ENCODE data around the gene SEC24B.

Gene SEC24B

DNA sequence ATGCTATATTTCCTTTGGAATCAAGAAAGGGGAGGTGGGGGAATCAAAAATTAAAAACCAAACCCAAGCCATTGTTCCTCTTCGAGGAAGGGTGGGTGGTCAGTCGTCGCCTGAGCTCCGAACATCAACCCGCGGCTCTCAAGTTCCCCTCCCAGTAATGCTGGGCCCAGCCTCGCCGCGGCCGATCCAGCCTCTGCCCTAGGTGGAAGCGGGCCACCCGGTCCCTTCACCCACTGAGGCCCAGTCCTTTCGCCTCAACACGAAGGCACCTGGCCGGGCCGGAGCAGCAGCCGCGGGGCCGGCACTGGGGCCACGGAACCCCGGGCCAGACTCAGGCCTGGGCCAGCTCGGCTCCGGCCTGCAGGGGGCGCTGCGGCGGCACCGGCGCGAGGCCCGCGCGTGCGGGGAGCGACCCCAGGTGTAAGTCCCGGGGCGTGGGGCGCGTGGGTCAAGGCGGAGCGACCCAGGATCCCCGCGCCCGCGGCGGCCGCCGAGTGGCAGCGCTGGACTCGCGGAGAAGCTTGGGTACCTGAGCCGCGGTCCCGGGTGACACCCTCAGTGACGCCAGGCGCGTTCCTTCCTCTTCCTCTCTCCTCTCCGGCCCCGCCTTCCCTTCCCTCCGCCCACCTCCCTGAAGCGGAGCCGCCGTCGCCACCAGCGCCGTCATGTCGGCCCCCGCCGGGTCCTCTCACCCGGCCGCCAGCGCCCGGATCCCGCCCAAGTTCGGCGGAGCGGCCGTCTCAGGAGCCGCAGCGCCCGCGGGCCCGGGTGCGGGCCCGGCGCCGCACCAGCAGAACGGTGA, at the start of gene SEC24B:
TSS of gene SEC24B (plus strand) at position 611 of the 802 bp plus-strand sequence. CDS start at position 666, 55 bp downstream.
- DNase-seq, result peak; percentile 2

DNA sequence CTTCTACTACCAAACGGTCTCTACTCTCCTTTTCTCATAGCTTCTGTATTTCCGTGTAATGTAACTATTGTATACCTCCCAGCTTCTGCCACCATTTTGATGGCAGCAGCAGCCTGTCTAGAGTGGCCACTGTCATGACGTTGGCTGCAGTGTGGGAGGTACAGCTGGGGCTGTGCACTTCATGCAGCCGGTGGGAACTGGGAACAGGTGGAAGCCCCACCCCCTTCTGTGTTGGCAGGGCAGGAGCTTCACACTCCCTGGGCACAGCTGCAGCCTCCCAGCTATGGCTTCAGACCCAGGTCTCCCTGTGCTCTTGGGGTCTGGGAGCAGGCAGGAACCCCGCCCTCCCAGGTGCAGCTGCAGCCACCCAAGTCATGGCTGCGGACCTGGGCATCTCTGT, 49.8 kb upstream of the SEC24B start:
- no peak for DNase-seq

DNA sequence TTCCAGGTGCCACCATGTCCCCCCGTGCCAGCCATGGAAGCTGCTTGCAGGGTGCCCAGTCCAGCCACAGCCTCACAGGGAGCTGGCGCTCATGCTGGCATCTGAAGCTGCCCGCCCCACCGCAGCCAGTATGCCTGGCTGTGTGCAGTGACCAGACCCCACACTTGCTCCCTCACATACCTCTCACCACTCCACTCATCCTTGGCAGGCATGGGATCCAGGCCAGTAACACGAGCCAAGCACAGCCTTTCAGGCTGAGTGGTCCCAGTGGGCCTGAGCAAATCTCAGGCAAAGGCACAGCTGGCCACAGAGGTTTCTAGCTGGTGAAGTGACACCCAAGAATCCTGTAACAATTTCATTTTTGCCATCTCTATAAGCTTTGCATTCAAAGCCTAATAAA, 48.4 kb upstream of the SEC24B start:
- DNase-seq, result peak; percentile 27

DNA sequence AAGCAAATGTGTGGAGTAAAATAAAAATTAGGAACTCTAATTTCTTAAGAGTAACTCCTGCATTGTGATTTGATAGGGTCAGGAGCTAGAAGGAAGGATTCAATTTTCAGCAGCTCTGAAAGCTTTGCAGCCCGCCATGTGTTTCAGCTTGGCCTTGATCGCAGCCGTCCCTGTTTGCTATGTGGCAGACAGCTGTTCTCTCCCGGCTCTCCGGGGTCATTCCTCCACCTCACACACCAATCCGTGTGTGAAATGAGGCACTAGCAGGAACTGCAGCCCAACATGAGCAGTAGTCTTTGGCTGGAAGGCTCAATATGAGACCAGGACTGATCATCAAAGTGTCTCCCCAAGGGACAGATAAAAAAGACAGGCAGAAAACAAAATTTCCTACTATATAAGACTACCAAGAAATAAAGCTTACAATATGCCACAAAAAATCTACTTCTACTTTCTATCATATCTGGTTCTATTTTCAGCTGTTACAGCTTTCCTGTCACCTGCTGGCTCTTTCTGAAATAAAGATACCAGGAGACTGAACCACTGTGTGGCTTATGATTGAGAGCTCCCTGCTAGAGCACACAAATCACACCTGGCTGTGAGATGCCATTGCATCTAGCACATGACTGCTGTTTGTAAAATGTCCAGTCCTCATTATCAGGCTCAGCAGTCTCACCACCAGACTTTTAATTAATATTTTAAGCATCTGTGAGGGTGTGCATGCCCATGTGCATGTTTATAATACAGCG, 44.1 kb upstream of the SEC24B start:
- no peak for DNase-seq

DNA sequence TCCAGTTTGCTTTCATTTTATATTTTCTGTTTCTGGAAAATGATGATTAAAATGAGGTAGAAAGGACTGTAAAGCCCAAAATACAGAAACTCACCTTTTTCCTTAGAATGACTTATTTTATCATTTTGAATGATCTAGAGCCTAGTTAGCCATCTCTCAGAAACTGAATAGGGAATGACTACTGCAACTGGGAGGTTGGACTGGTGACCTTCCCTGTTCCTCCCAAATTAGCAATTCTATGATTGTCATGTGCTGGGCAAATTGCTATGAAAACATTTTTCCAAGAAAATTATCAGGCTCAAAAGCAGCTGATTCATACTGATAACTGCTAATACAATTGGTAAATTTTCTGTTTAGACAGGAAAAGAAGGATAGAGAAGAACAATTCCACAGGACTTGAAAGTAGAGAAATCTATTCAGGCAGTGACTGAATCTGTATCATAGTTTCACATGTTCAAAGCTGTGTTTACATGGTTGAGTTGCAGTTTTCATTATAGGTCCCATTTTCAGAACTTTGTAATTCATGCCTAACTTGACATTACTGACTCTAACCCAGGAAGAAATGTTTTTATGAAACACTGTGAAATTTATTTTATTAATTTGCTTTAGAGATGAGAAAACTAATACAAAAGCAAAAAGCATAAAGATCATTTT, 43.4 kb upstream of the SEC24B start:
- DNase-seq, result no peak

DNA sequence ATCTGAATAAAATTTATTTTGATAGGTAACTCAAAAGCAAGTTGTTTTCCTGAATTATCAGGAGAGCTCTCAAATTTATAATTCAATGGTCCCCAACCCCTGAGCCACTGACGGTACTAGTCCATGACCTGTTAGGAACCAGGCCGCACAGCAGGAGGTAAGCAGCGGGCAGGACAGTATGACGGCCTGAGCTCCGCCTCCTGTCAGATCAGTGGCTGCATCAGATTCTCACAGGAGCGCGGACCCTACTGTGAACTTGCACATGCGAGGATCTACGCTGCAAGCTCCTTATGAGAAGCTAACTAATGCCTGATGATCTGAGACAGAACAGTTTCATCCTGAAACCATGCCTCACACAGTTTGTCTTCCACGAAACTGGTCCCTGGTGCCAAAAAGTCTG, 37.9 kb upstream of the SEC24B start:
- DNase-seq, result no peak

DNA sequence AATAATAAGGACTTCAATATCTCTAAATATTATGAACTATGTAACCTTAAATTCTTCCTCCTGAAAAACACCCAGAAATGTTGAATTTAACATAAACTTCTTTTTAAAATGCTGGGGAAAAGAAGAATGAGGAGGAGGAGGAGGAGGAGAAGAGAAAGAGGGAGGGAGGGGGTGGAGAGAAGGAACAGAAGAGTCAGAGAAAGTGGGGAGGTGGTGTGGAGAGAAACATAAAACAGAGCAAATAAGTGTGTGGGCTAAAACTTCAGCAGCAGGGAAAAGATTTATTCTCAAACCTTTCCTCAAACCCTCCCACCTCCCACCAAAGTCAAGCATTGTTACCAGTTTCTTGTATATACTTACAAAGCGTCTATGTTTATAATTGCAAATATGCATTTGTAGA, 34.7 kb upstream of the SEC24B start:
- no peak for DNase-seq

DNA sequence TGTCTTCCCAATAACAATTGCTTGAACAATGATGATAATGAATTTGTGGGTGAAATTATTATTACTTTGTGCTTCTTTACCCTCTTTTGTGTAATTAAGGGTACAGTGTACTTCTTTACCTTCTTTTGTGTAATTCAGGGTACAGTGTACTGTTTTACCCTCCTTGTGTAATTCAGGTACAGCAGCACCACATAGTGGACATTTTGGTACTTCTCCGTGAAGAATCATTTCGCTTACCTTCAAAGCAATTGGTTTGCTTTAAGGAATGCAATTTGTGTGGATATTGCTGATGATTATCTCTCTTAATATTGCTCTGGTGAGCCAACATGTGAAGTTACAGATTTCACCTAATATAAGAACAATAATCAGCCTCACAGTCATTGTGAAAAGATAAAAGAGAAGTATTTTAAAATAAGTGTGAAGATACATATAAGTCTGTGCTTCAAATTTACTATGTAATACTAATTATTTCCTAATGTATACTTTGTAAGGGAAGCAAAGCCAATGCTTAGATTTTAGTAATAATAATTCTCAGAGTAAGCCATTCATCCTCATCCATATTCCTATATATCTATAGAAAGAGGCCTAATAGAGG, 27.2 kb upstream of the SEC24B start:
- peak; percentile 20 for DNase-seq

DNA sequence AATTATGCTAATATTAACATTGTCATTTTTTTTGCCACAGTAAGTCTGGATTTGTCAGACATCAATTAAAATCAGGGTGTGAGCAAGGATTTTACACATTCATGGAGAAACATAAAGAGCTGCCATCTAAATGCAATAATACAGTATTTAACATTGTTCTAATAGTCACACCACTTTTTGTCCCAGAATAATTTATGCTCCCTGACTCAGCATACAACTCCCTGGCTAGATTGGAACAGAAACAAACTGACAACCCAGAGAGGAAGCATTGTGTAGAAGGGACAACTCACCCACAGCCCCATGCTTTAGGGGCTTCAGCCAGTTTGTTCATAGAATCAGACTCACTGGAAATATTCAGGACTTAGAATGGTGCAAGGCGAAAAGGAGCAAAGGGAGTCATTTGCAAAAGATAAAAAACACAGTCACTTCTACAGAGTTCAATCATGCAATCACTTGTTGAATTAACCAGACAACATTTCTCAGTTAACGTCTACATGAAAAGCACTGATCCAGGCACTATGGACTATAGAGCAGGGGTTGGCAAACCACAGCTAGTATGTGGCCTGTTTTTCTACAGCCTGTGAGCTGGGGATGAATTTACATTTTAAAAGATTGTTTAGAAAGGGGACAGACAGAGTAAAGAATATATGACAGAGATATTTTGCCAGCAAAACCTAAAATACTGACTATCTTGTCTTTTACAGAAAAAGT, 26.4 kb upstream of the SEC24B start:
- no peak for DNase-seq

DNA sequence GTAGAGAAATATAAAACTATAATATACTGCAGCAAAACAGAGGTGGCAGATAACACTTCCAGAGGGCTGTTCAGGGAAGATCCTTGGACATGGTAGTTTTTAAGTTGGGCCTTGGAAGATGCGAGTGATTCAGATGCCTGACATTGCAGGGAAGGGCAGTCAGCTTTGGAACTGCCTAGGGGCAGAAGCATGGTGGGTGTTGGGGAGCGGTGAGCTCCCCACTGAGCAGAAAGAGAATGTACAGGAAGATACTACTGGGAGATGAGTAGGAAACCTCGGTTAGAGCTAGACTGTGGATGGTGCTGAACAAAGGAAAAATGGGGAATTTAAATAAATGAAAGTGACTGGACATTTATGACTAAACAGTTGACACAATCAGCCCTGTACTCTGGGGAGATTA, 24.9 kb upstream of the SEC24B start:
- no peak for DNase-seq

DNA sequence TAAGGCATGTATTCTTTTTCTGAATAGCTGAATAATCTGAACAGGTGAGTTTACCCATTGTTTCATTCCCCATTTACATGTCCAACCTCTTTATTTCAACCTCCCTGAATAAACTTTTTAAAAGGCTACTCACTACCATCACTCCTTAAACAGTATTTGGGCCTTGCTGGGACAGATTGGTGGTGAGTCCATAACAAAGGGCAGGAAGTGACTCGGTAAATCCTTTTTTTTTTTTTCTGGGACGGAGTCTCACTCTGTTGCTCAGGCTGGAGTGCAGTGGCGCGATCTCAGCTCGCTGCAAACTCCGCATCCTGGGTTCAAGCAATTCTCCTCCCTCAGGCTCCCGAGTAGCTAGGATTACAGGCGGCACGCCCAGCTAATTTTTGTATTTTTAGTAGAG, 23.4 kb upstream of the SEC24B start:
- no peak for DNase-seq

DNA sequence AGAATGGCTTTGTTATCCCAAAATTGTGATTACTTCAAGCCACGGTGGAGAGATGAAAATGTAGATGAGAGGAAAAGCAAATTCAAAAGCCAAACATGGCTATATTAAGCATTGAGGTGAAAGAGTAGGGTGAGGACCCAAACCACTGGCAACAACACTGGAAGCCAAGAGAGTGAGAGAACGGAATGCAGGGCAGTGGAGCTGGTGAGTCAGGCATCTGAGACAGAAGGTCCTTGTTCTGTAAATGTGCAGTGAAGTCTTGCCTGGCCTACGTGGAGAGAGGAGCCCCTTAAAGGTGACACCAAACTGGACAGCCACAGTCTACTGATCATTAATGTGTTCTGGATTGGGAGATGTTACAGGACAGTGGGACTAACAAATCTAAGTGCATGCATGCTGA, 22.8 kb upstream of the SEC24B start:
- no peak for DNase-seq

DNA sequence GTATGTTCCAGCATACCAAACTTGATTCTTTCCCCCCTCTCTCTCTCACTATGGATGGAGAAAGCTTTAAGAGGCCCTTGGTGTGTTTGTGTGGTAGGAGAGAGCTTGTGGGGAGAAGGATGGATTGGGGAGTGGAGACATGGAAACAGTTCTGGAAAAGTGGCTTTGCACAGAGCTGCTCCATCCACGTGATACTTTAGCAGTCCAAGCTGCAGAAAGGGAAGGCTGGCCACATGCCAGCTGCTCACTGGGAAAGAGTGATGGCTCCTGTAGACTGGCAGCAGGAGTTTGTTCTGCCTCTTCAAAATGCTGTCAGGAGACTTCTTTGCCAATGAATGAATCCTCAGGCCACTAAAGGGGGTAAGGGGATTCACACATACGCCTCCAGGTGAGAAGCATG, 21.7 kb upstream of the SEC24B start:
- DNase-seq, result no peak

DNA sequence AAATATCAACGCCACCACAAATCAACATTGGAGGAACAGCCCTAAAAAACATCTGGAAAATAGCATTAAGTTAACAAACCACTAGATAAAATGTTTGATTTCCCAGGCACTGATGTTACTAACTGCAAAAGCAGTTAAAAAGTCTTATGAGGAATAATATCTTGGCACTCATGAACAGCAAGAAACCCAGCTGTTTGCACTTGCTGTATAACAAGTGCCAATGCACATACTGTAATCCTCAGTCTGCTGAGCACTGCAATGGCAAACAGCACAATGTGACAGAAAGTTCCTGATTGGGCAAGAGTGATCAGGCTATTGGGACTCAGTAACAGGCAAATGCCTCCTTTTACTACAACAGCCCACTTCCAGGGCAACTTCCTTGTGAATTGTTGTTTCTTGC, 20.8 kb upstream of the SEC24B start:
- DNase-seq, result no peak

DNA sequence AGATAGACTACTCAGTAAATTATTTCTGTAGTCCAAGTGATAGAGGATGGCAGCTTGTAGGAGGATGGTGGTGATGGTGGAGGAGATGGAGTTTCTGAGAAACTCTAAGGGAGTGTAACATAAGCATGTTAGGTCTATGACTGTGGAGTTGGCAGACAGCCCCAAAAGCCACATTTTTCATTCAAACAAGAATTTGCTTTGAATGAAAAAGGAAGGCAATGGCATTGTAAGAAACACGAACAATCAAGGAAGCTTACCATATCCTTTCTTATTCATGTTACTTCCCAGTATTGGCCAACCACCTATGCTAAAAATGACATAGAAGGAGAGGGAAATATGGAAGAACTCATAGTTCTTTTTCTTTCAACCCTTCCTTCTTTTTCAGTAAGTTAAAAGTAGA, 18.7 kb upstream of the SEC24B start:
- no peak for DNase-seq

DNA sequence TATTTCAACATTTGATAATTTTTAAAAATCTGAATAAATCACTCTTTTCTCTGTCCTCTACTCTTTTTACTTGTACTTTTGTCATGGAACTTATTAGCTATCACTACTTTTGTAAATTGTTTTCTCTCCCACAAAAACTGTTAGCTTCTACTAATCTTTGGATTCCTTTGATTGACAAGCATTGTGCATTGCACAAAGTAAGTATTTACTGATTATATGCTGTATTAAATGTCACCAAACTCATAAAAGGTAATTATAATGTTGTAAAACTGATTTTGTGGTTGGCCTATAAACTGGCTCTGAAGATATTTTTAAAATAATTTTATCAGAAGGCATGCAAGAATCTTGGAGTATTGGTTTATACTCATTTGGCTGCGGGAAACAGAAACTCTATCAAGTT, 15.0 kb upstream of the SEC24B start:
- DNase-seq, result no peak

DNA sequence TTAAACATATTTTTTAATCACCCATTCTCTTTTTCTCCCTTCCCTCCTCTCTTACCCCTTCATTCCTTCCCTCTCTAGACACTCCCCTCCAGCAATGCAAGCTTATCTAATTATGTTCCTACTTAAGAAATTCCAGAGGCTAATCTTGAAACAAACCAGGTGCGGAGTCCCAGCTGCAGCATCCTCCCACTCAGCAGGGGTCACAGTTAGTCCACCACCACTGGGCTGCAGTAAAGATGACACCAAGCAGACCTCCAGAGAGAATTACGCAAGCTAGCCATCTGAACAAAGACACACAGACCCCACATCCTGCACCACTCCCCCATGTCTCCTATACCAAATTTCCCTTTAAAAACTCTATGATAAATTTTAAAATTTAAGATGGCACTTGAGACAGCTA, 13.9 kb upstream of the SEC24B start:
- DNase-seq, result no peak

DNA sequence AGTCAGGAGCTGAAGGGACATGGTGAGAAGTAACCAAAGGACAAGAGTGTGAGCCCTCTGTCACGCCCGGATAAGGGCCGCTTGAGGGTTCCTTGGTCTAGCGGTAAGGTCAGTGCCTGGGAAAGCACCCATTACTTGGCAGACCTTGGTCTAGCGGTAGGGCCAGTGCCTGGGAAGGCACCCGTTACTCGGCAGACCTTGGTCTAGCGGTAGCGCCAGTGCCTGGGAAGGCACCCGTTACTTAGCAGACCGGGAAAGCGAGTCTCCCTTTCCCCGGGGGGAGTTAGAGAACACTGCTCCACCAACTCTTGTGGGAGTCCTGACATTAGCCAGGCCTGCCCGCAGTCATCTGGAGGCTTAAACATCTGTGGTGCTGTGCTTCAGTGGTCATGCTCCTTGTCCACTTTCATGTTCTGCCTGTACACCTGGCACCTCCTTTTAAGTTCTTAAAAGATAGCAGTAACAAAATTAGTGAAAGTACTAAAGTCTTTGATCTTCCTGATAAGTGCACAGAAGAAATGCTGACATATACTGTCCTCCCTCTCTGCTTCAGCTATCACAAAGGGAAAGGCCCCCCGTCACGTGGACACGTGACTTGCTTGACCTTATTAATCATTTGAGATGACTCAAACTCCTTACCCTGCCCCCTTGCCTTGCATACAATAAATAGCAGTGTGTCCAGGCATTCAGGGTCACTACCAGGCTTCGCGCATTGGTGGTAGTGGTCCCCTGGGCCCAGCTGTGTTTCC, 9.3 kb upstream of the SEC24B start:
- DNase-seq, result no peak

DNA sequence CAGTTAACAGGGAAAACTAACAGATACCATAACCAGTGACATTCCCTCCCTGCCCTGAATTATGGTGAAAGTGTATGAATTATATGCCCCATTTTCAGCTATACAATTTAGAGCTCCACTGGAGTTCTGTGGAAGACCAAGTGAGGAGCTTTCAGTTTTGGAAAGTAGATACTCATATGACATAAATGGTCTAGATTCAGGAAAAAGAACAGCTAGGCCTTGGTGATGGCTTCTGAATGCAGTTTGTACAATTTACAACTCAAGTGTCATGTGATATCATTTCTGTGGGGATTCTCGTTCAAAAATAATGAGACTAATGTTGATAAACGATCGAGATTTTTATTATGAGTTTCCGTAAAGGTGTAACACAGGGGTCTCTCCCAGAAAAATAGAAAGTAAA, 8.2 kb upstream of the SEC24B start:
- no peak for DNase-seq

DNA sequence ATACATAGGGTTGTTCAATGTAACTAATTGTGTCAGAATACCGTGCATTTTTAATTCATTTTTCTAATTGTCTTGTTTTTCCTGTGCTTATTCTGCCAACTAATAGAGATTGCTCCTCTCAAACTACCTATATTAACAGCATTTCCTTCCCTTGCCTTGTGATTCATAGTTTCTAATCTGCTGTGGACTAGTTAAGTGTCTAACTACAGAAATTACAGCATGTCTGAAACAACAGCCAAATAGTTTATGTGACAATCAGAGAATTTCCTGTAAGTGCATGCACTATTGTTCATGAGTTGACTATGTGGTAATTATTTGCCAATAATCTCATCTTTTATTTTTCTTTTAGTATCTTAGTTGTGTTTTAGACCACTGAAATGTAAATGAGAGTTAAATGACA, 4.1 kb upstream of the SEC24B start:
- DNase-seq, result no peak

DNA sequence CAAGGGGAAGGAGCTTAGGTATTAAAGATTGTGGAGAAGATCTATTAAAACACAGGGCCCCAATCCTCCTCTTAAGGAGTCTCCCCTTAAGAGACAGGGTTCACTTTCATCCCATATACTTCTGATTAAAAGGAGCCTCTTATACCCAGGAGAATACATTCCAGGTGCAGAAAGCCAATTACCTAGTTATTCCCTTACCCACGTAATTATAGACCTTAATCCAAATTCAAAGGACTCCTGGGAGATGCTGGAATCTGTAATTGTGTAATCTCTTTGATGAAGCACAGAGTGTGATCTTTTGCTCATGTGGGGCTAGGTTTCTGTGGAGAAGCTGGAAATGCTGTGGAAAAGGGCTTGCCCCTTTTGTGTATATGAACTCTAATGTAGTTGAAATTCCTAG, 1.4 kb upstream of the SEC24B start:
- DNase-seq, result no peak

DNA sequence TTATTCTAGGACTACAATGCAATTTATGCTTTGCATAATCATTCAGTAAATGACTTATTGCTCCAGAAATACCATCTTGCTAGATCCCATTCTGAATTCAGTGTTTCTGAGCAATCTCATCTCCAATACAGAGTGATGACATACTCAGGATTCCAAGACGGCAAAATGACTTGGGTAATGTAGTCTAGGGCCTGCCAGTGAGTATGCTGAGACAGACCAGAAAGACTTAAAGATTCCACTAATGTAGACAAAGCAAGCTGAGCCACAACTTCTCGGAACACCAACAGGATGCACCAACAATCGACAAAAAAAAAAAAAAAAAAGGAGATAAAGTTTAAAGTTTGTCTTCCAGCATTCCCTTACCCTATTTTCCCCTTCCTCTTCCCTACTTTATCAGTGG, 919 bp upstream of the SEC24B start:
- DNase-seq, result no peak

Measured in DMS79 (cell line).